Activated CD4-positive, alpha-beta T cell treated with anti-CD3 and anti-CD28 coated beads for 36 hours (primary cell): ENCODE data around the gene UBAP2. TPM values are rescaled to one million over a fixed set of nuclear protein-coding genes. Genes with fewer than 3 reads are reported as not detected.
"Not testable (repeated sequence)": the region's sequence is repeated elsewhere in the genome, so short reads cannot be mapped to it uniquely, and the experiment has no call there.

Experiments
- ATAC-seq: fragments of 200-7000 bp; cut with Tn5 transposase; one replicate; pipeline ENCODE4 v1.10.0; 2021; ENCODE audit warnings: mild to moderate bottlenecking, moderate library complexity
- CTCF ChIA-PET: fragments of 350-600 bp; sonication (Branson Sonifier 250); formaldehyde crosslinking; loops from one replicate; lab custom pipeline; 2021; ENCODE audit warnings: antibody characterized with exemption; lab: Charles Lee
- POLR2A ChIA-PET: fragments of 350-600 bp; sonication (Branson Sonifier 250); formaldehyde crosslinking; loops from one replicate; lab custom pipeline; 2021; ENCODE audit warnings: antibody characterized with exemption, inconsistent platforms; lab: Charles Lee
- DNase-seq: peaks from one replicate; pipeline ENCODE4 v3.0.0-alpha.2; 2020
- H3K27ac Mint-ChIP-seq: one replicate; pipeline ENCODE4 v1.8.0; 2021; ENCODE audit warnings: mixed read lengths
- H3K27me3 Mint-ChIP-seq: one replicate; pipeline ENCODE4 v1.8.0; 2021; ENCODE audit warnings: mixed read lengths
- H3K36me3 Mint-ChIP-seq: one replicate; pipeline ENCODE4 v1.8.0; 2021; ENCODE audit warnings: low read depth, mixed read lengths
- H3K4me1 Mint-ChIP-seq: one replicate; pipeline ENCODE4 v1.8.0; 2021; ENCODE audit warnings: mixed read lengths
- H3K4me3 Mint-ChIP-seq: one replicate; pipeline ENCODE4 v1.8.0; 2021; ENCODE audit warnings: mild to moderate bottlenecking, moderate library complexity, mixed read lengths
- H3K9me3 Mint-ChIP-seq: one replicate; pipeline ENCODE4 v1.8.0; 2021; ENCODE audit warnings: low read depth, mixed read lengths
- intact Hi-C, 2 experiments: fragments of 100-400 bp; cut with DNase I in 1 of 2; cut with micrococcal nuclease in 1 of 2; formaldehyde crosslinking; loops; one replicate each; pipeline versions ENCODE4 v1.14.2 to v1.15.1; 2022 to 2024; cut with DNase I, micrococcal nuclease
- total RNA-seq, 2 experiments: library from RNA; stranded (reverse); gene quantifications; one replicate each; pipeline ENCODE4 v1.2.3, GENCODE V29; 2021

Gene UBAP2
- total RNA-seq, 2 experiments from 2014 or later: 42.7 to 50.8 TPM

- H3K9me3 Mint-ChIP-seq: no peaks in the 10 kb centered on the region
- peak overlapping the region; percentile 99 for H3K27ac Mint-ChIP-seq
- H3K36me3 Mint-ChIP-seq: peaks cover 11% of the 10 kb centered on the region
- ChIA-PET POLR2A (interaction anchor here (0.5 to 2.1 kb wide), 9 partner anchors 16 to 1047 kb away, joined by 3 to 10 read pairs (median 5); partner anchors contain the start of genes UBAP1 and UBE2R2), CTCF (interaction anchor here (0.6 to 1.5 kb wide), 3 partner anchors 26 to 651 kb away, joined by 3 to 7 read pairs (median 4); no protein-coding TSS in a partner anchor)
- peak; percentile 30 for ATAC-seq
- peaks cover 38% of the 10 kb centered on the region for H3K4me1 Mint-ChIP-seq
- no peaks in the 10 kb centered on the region for H3K27me3 Mint-ChIP-seq
- intact Hi-C loops: loop anchor here (1.0 to 10.0 kb wide), 7 partner anchors 26 to 1047 kb away; partner anchors contain the start of genes APTX (in 1 of the 2), CCL27 (in 1 of the 2), RPP25L (in 1 of the 2) and UBAP1 (in 1 of the 2)
- peak overlapping the region; percentile 90 for H3K4me3 Mint-ChIP-seq
- DNase-seq: peak; percentile 74
Observed at GRCh38 chr9:34047864-34048726, 592 bp downstream of the UBAP2 start.

DNA sequence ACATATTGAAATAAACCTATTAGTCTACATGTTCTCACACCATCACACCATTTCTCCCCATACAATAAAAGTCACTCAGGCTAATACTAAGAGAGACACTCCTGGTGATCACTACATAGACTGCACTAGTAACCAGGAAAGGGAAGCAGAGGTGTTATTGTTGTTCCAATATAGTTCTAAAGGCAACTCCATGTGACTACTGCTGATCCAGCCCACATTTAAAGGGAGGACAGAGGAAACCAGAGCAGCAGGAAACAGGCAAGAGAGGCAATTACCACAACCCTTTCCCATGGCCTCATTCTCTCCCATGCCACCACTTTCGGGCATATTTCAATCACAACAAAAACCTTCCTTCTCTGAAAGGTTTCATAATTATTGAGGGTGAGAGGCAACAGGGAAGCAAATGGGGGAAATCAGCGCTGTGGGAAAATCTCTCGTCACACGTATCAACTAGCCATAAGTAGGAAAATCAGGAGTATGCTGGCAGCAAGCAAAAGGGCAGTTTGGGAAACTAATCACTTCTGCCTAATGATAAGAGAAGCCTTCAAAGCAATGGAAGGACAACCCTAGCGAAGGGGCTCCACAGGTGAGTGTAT, 1.8 kb downstream of the UBAP2 start:
- H3K4me3 Mint-ChIP-seq: peak overlapping the region; percentile 90
- ATAC-seq: no peak
- intact Hi-C loops: loop anchor here (5.0 to 10.0 kb wide), 2 partner anchors 40 to 618 kb away; partner anchors contain the start of gene CCL27 (in 1 of the 2)
- no peaks in the 10 kb centered on the region for H3K9me3 Mint-ChIP-seq
- POLR2A ChIA-PET: no interaction called here
- H3K36me3 Mint-ChIP-seq: peaks cover 11% of the 10 kb centered on the region
- no peaks in the 10 kb centered on the region for H3K27me3 Mint-ChIP-seq
- H3K4me1 Mint-ChIP-seq: peaks cover 33% of the 10 kb centered on the region
- CTCF ChIA-PET: interaction anchor here (0.6 to 1.0 kb wide), 2 partner anchors 10 to 24 kb away, joined by 4 read pairs; no protein-coding TSS in a partner anchor
- DNase-seq: no peak
- peak overlapping the region; percentile 62 for H3K27ac Mint-ChIP-seq

GRCh38 chr9:34045903-34046302, 2.8 kb downstream of the UBAP2 start:
- Mint-ChIP-seq H3K9me3 (no peaks in the 10 kb centered on the region), H3K36me3 (peaks cover 12% of the 10 kb centered on the region), H3K4me1 (peaks cover 31% of the 10 kb centered on the region), H3K27me3 (no peaks in the 10 kb centered on the region), H3K27ac (no peak overlapping the region), H3K4me3 (no peak overlapping the region)
- CTCF ChIA-PET: interaction anchor here (0.6 to 1.0 kb wide), 2 partner anchors 9 to 23 kb away, joined by 4 read pairs; no protein-coding TSS in a partner anchor
- intact Hi-C loops: loop anchor here (5.0 to 10.0 kb wide), 2 partner anchors 41 to 619 kb away; partner anchors contain the start of gene CCL27 (in 1 of the 2)
- ATAC-seq (no peak), DNase-seq (no peak)
- POLR2A ChIA-PET: interaction anchor here (0.6 kb wide), 1 partner anchor 593 kb away, joined by 4 read pairs; no protein-coding TSS in a partner anchor

DNA sequence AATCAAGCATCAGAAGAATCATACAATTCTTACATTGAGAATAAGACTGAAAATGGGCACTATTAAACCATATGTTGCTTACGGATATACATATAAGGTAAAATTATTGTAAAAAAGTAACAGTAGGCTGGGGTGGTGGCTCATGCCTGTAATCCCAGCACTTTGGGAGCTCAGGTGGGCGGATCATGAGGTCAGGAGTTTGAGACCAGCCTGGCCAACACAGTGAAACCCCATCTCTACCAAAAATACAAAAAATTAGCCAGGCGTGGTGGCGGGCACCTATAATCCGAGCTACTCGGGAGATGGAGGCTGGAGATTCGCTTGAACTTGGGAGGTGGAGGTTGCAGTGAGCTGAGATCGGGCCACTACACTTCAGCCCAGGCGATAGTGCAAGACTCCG, 6.6 kb downstream of the UBAP2 start:
- DNase-seq, H3K4me3 Mint-ChIP-seq, ATAC-seq, POLR2A ChIA-PET, H3K27ac Mint-ChIP-seq, H3K9me3 Mint-ChIP-seq, H3K27me3 Mint-ChIP-seq: not testable (repeated sequence)
- Mint-ChIP-seq H3K36me3 (peaks cover 25% of the 10 kb centered on the region), H3K4me1 (peaks cover 16% of the 10 kb centered on the region)
- intact Hi-C loops: loop anchor here in 1 of 2 experiments (10.0 kb wide), 1 partner anchor 623 kb away; the partner anchor contains the start of gene CCL27
- CTCF ChIA-PET: interaction anchor here (0.7 kb wide), 1 partner anchor 137 kb away, joined by 4 read pairs; the partner anchor contains the start of gene UBAP1

GRCh38 chr9:34038851-34039250, 9.8 kb downstream of the UBAP2 start:
- intact Hi-C loops: not testable (repeated sequence)

GRCh38 chr9:34037626-34038025, 11.1 kb downstream of the UBAP2 start:
- DNase-seq: no peak
- H3K36me3 Mint-ChIP-seq: peaks cover 29% of the 10 kb centered on the region
- ChIA-PET POLR2A (interaction anchor here (0.6 kb wide), 2 partner anchors 84 to 294 kb away, joined by 3 to 4 read pairs; no protein-coding TSS in a partner anchor), CTCF (interaction anchor here (0.6 kb wide), 1 partner anchor 189 kb away, joined by 3 read pairs; no protein-coding TSS in a partner anchor)
- ATAC-seq: no peak
- H3K4me1 Mint-ChIP-seq: peaks cover 9% of the 10 kb centered on the region
- no peaks in the 10 kb centered on the region for H3K9me3 Mint-ChIP-seq
- intact Hi-C loops: no loop called here
- no peak overlapping the region for H3K4me3 Mint-ChIP-seq
- no peak overlapping the region for H3K27ac Mint-ChIP-seq
- H3K27me3 Mint-ChIP-seq: no peaks in the 10 kb centered on the region

More at GRCh38 chr9:34038851-34039250, 9.8 kb downstream of the UBAP2 start:
- POLR2A ChIA-PET, H3K27me3 Mint-ChIP-seq, DNase-seq, H3K9me3 Mint-ChIP-seq, H3K27ac Mint-ChIP-seq, H3K4me1 Mint-ChIP-seq, H3K4me3 Mint-ChIP-seq, ATAC-seq, CTCF ChIA-PET: not testable (repeated sequence)
- peaks cover 26% of the 10 kb centered on the region for H3K36me3 Mint-ChIP-seq

DNA sequence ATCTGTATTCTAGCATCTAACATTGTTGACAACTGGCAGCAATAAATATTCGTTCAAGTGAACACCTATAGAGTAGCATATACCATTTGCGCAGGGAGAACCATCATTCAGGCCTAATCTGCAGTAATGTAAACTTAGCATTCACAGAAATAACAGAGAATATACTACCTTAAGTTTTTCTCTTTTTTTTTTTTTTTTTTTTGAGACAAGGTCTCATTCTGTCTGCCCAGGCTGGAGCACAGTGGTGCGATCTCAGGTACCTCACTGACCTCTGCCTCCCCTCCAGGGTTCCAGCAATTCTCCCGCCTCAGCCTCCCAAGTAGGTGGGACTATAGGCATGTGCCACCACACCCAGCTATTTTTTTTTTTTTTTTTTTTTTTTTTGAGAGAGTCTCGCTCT, 12.1 kb downstream of the UBAP2 start:
- DNase-seq (no peak), ATAC-seq (no peak)
- Mint-ChIP-seq H3K27me3 (no peaks in the 10 kb centered on the region), H3K9me3 (no peaks in the 10 kb centered on the region), H3K27ac (no peak overlapping the region), H3K36me3 (peaks cover 33% of the 10 kb centered on the region), H3K4me3 (no peak overlapping the region), H3K4me1 (peaks cover 9% of the 10 kb centered on the region)
- CTCF ChIA-PET: interaction anchor here (1.5 kb wide), 1 partner anchor 10 kb away, joined by 4 read pairs; no protein-coding TSS in a partner anchor
- intact Hi-C loops: no loop called here
- POLR2A ChIA-PET: interaction anchor here (0.7 kb wide), 1 partner anchor 925 kb away, joined by 3 read pairs; no protein-coding TSS in a partner anchor

DNA sequence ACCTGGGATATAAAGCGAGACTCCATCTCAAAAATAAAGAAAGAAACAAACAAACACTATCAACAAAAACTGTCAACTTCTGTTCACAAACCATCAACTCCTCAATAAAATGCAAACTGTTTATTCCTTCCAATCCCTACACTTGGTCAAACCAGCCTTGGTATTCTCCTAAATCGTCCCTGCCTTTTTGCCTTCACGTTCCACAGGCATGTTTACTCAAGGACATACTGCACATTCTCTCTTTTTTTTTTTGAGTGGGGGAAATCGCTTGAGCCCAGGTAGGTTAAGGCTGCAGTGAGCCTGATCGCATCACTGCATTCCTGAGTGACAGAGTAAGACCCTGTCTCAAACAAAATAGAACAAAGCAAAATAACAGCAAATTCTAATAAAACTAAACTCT, 13.0 kb downstream of the UBAP2 start:
- CTCF ChIA-PET: interaction anchor here (1.5 kb wide), 1 partner anchor 10 kb away, joined by 4 read pairs; no protein-coding TSS in a partner anchor
- Mint-ChIP-seq H3K36me3 (peaks cover 30% of the 10 kb centered on the region), H3K4me3 (no peak overlapping the region), H3K27me3 (no peaks in the 10 kb centered on the region), H3K9me3 (no peaks in the 10 kb centered on the region), H3K4me1 (peaks cover 9% of the 10 kb centered on the region), H3K27ac (no peak overlapping the region)
- intact Hi-C loops: no loop called here
- no peak for ATAC-seq
- DNase-seq: no peak
- POLR2A ChIA-PET: no interaction called here

DNA sequence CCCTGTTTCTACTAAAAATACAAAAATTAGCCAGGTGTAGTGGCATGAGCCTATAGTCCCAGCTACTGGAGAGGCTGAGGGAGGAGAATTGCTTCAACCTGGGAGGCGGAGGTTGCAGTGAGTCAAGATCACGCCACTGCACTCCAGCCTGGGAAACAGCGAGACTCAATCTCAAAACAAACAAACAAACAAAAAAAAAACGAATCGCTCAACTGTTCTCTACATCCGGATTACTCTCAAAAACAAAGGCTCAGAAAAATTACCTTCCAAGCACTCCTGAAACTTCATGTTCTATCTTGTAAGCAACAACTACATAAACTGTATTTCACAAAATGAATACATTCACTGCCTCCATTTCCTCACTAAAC, 14.0 kb downstream of the UBAP2 start:
- peaks cover 29% of the 10 kb centered on the region for H3K36me3 Mint-ChIP-seq
- H3K4me1 Mint-ChIP-seq: peaks cover 9% of the 10 kb centered on the region
- DNase-seq: no peak
- ATAC-seq: no peak
- intact Hi-C loops: no loop called here
- H3K4me3 Mint-ChIP-seq: no peak overlapping the region
- CTCF ChIA-PET: no interaction called here
- no peaks in the 10 kb centered on the region for H3K9me3 Mint-ChIP-seq
- POLR2A ChIA-PET: interaction anchor here (0.6 kb wide), 1 partner anchor 1997 kb away, joined by 3 read pairs; no protein-coding TSS in a partner anchor
- H3K27ac Mint-ChIP-seq: no peak overlapping the region
- H3K27me3 Mint-ChIP-seq: no peaks in the 10 kb centered on the region

DNA sequence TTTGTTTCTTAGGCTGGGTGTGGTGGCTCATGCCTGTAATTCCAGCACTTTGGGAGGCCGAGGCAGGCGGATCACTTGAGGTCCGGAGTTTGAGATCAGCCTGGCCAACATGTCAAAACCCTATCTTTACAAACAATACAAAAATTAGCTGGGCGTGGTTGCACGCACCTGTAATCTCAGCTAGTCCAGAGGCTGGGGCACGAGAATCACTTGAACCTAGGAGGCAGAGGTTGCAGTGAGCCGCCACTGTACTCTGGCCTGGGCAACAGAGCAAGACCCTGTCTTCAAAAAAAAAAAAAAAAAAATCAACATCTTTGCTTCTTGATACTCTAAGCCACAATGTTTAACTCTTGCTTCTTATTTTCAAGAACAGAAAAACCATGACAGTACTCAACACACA, 16.1 kb downstream of the UBAP2 start:
- CTCF ChIA-PET: interaction anchor here (0.6 to 1.6 kb wide), 4 partner anchors 10 to 431 kb away, joined by 3 to 4 read pairs (median 3); no protein-coding TSS in a partner anchor
- ATAC-seq (no peak), DNase-seq (no peak)
- POLR2A ChIA-PET: interaction anchor here (0.9 kb wide), 1 partner anchor 15 kb away, joined by 3 read pairs; no protein-coding TSS in a partner anchor
- no peak overlapping the region for H3K27ac Mint-ChIP-seq
- intact Hi-C loops: no loop called here
- no peak overlapping the region for H3K4me3 Mint-ChIP-seq
- no peaks in the 10 kb centered on the region for H3K9me3 Mint-ChIP-seq
- no peaks in the 10 kb centered on the region for H3K27me3 Mint-ChIP-seq
- H3K36me3 Mint-ChIP-seq: peaks cover 26% of the 10 kb centered on the region
- H3K4me1 Mint-ChIP-seq: peaks cover 9% of the 10 kb centered on the region
